ENCODE measurements around the gene CCDC157. TPM values are rescaled to one million over a fixed set of nuclear protein-coding genes. Genes with fewer than 3 reads are reported as not detected.

The CCDC157 gene
- total and polyA plus RNA-seq, 4 donors = 0.53 to 1.4 (median 0.98) TPM

DNA sequence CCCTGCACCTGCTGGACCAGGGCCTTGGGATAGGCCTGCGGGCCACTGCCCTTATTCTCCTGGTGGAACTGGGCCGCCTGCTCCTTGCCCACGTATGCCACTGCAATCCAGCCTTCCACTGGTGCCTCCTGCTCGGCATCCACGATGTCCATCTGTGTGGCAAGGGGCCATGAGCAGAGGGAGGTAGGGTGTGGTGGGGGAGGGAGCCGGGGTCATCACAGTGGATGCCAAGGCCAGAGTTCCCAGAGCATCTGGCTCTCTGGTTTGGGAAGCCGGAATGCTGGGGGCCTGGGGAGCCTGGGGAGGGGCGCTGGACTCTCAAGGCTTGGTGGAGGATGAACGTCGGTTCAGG lies 29.8 kb downstream of the CCDC157 start:
- DNase-seq (ENCODE audit: low spot score) = no peak
- H3K4me1 ChIP-seq (ENCODE audit: control insufficient read depth in 4 of 4, insufficient read depth in 4 of 4, low read length in 3 of 4) = peaks cover 6 to 19% (median 14%) of the 10 kb centered on the region in 4 donors
- H3K9me3 ChIP-seq (ENCODE audit: control insufficient read depth in 4 of 4, low read length in 3 of 4) = no peaks in the 10 kb centered on the region
- no peak overlapping the region for H3K27ac ChIP-seq (ENCODE audit: low read depth in 1 of 2, low read length in 2 of 2)
- H3K9ac ChIP-seq (ENCODE audit: low read depth in 1 of 2, low read length in 2 of 2) = peak overlapping the region in 1 of 2 donors; percentile 66
- no peaks in the 10 kb centered on the region for H3K27me3 ChIP-seq (ENCODE audit: control insufficient read depth in 4 of 4, insufficient read depth in 4 of 4, low read length in 3 of 4)
- H3K4me3 ChIP-seq (ENCODE audit: low read depth in 1 of 3, low read length in 3 of 3) = peak overlapping the region; percentile 27 to 86 (median 75)
- 33% methylated on average over 10 of the region's 10 CpGs for WGBS
- H3K36me3 ChIP-seq (ENCODE audit: control insufficient read depth in 4 of 4, insufficient read depth in 3 of 4, low read depth in 1 of 4, low read length in 3 of 4) = peaks cover 0 to 13% (median 1%) of the 10 kb centered on the region in 4 donors
- TF ChIP-seq RAD21 (IDR thresholded peaks at IDR 0.05) (no peak), FOXA1 (IDR thresholded peaks at IDR 0.05) (no peak), YY1 (IDR thresholded peaks at IDR 0.05) (no peak), HNF4G (IDR thresholded peaks at IDR 0.05) (no peak), NR2F2 (IDR thresholded peaks at IDR 0.05) (no peak), HNF4A (conservative IDR thresholded peaks at IDR 0.05) (no peak), TAF1 (conservative IDR thresholded peaks at IDR 0.05) (no peak)
- TF ChIP-seq, protein P1, sequence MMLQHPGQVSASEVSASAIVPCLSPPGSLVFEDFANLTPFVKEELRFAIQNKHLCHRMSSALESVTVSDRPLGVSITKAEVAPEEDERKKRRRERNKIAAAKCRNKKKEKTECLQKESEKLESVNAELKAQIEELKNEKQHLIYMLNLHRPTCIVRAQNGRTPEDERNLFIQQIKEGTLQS (IDR thresholded peaks at IDR 0.05) = no peak
- TF ChIP-seq, protein P2, sequence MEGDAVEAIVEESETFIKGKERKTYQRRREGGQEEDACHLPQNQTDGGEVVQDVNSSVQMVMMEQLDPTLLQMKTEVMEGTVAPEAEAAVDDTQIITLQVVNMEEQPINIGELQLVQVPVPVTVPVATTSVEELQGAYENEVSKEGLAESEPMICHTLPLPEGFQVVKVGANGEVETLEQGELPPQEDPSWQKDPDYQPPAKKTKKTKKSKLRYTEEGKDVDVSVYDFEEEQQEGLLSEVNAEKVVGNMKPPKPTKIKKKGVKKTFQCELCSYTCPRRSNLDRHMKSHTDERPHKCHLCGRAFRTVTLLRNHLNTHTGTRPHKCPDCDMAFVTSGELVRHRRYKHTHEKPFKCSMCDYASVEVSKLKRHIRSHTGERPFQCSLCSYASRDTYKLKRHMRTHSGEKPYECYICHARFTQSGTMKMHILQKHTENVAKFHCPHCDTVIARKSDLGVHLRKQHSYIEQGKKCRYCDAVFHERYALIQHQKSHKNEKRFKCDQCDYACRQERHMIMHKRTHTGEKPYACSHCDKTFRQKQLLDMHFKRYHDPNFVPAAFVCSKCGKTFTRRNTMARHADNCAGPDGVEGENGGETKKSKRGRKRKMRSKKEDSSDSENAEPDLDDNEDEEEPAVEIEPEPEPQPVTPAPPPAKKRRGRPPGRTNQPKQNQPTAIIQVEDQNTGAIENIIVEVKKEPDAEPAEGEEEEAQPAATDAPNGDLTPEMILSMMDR (IDR thresholded peaks at IDR 0.05; ENCODE audit: low read depth, low read length, missing input control) = no peak

DNA sequence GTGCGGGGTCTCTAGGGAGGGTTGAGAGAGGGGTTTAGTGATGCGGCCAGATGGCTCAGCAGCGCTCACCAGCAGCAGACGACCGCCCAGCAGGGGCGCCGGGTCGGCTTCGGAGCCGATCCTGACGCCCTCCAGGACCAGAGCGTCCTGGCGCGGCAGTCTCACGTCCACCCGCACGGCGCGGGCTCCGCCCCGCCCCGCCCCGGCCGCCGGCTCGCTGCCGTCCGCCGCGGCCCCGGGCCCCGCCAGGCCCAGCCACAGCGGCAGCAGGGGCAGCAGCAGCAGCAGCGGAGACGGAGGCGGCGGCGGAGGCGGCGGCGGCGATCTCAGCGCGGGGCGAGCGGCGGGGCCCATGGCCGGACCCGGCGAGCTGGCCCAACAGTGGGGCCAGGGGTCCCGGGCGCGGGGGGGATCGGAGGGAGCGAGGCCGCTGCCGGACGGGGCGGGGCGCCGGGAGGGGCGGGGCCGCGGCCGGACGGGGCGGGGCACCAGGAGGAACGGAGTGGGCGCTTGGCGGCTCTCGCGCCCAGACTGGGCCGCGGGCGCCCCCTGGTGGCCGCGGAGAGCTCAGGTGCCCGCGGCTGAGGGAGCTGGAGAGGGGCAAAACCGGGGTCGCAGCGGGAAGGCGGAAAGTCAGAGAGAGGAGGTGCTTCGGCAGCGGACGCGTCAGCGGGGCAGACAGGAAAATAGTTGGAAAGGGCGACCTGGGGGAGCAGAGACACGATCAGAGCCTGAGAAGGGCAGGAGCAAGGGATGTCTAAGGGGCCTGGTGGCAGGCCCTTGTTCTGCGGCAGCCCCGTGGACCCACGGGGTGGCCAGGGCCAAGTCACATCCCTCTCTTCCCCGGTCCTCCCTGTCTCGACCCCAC lies 30.4 kb downstream of the CCDC157 start, which contains the start of gene RNF215:
TSS of gene RNF215 (minus strand) at position 452 of the 868 bp plus-strand sequence. CDS start at position 354, 98 bp downstream.
- Histone ChIP-seq H3K36me3 (ENCODE audit: control insufficient read depth in 4 of 4, insufficient read depth in 3 of 4, low read depth in 1 of 4, low read length in 3 of 4) (peaks cover 0 to 12% (median 0%) of the 10 kb centered on the region in 4 donors), H3K4me1 (ENCODE audit: control insufficient read depth in 4 of 4, insufficient read depth in 4 of 4, low read length in 3 of 4) (peaks cover 6 to 25% (median 19%) of the 10 kb centered on the region in 4 donors), H3K9ac (ENCODE audit: low read depth in 1 of 2, low read length in 2 of 2) (peak within 1 kb of the TSS in 1 of 2 donors; percentile 66), H3K9me3 (ENCODE audit: control insufficient read depth in 4 of 4, low read length in 3 of 4) (no peaks in the 10 kb centered on the region), H3K27ac (ENCODE audit: low read depth in 1 of 2, low read length in 2 of 2) (no peak within 1 kb of the TSS), H3K27me3 (ENCODE audit: control insufficient read depth in 4 of 4, insufficient read depth in 4 of 4, low read length in 3 of 4) (no peaks in the 10 kb centered on the region), H3K4me3 (ENCODE audit: low read depth in 1 of 3, low read length in 3 of 3) (peak within 1 kb of the TSS; percentile 27 to 86 (median 75))
- WGBS = 2% methylated on average over 95 of the region's 95 CpGs
- TF ChIP-seq GABPA (IDR thresholded peaks at IDR 0.05 in 1 of 2, conservative IDR thresholded peaks at IDR 0.05 in 1 of 2) = no peak
- no peak for TF ChIP-seq FOXA1 (IDR thresholded peaks at IDR 0.05)
- peak; percentile 75 to 82 for TF ChIP-seq RAD21 (IDR thresholded peaks at IDR 0.05)
- TF ChIP-seq SP1 (IDR thresholded peaks at IDR 0.05) = no peak
- TF ChIP-seq JUND (IDR thresholded peaks at IDR 0.05) = no peak
- TF ChIP-seq, protein P2 (IDR thresholded peaks at IDR 0.05; ENCODE audit: low read depth, low read length, missing input control) = peak; percentile 86
- TF ChIP-seq, protein P3, sequence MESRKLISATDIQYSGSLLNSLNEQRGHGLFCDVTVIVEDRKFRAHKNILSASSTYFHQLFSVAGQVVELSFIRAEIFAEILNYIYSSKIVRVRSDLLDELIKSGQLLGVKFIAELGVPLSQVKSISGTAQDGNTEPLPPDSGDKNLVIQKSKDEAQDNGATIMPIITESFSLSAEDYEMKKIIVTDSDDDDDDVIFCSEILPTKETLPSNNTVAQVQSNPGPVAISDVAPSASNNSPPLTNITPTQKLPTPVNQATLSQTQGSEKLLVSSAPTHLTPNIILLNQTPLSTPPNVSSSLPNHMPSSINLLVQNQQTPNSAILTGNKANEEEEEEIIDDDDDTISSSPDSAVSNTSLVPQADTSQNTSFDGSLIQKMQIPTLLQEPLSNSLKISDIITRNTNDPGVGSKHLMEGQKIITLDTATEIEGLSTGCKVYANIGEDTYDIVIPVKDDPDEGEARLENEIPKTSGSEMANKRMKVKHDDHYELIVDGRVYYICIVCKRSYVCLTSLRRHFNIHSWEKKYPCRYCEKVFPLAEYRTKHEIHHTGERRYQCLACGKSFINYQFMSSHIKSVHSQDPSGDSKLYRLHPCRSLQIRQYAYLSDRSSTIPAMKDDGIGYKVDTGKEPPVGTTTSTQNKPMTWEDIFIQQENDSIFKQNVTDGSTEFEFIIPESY (IDR thresholded peaks at IDR 0.05) = no peak
- peak; percentile 91 for DNase-seq (ENCODE audit: low spot score)

Data from liver (tissue), 9 donors.